Measurements from ENCODE around the gene SREBF1. TPM values are rescaled to one million over a fixed set of nuclear protein-coding genes. Genes with fewer than 3 reads are reported as not detected.
A peak's percentile ranks its signal among the peaks of the same experiment; 100 is the strongest.

The SREBF1 gene
- total RNA-seq, 2 donors from 2014 or later: 67.2 to 103 TPM

DNA sequence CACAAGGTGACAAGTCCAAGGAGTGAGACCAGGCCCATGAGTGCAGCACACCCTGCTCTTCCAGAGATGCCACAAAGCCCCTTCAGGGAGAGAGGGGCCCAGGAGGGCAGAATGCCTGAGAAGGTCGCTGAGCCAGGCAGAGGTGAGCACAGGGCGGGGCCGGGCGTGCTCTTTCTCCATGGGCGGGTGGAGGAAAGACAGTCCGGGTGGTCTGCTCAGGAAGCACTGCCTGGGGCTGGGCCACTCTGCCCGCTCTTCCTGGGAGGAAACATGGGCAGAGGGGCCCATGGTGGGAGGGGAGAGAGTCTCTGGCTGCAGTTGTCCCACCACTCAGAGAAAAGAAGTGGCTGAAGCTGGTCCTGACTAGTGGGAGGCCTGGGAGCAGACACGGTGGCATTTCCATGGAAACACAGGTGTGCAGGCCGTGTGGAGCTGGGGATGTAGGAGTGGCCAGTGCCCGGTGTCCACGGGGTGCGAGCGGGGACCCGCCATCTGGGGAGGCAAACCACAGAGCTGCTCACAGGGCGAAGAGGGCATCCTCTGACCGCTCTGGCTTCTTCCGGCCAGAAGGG is 10.4 kb upstream of the SREBF1 start:
- H3K36me3 Mint-ChIP-seq: peaks cover 7 to 14% of the 10 kb centered on the region in 2 donors
- no peak for ATAC-seq
- peak overlapping the region; percentile 29 to 83 for H3K27ac Mint-ChIP-seq
- DNase-seq (ENCODE audit: low spot score in 2 of 2): no peak
- no peaks in the 10 kb centered on the region for H3K9me3 Mint-ChIP-seq

DNA sequence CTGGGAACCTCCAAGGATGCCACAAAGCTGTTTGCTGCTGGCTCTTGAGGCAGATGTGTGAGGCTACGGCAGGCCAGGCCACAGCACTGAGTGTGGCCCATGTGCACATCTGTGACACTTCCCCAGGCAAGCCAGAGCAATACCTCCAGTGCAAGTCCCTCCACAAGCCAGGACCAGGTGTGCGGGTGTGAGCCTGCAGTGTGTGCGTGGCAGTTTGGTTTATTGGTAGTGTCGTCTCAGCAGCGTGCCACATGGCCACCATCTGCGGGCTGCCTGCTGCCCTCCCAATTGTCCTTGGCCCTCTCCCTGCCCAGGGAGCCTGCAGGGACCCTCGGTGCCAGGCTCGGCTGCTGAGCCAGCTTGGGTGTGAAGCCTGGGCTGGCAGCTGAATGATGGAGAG is 9.9 kb upstream of the SREBF1 start:
- ATAC-seq (no peak), DNase-seq (ENCODE audit: low spot score in 2 of 2) (no peak)
- Mint-ChIP-seq H3K36me3 (peaks cover 1 to 9% of the 10 kb centered on the region in 2 donors), H3K9me3 (no peaks in the 10 kb centered on the region), H3K27ac (peak overlapping the region; percentile 61 to 83)

DNA sequence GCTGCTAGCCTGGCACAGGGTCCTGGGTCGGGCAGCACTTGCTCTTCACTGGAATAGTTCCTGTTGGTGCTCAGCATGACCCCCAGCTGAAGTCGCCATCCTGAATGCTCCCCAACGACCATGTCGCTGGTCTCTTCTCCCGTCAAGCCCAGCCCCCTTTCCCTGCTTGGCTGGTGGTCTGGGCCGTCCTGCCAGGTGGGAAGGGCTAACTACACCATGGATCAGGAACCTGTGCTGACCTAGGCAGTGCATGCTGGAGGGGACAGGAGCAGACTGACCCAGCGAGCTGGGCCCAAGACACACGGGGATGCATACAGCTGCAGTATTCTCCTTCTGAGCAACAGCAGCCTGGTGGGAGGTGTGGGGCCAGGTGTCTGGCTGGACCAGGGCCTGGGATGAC is 9.2 kb upstream of the SREBF1 start:
- ATAC-seq: no peak

DNA sequence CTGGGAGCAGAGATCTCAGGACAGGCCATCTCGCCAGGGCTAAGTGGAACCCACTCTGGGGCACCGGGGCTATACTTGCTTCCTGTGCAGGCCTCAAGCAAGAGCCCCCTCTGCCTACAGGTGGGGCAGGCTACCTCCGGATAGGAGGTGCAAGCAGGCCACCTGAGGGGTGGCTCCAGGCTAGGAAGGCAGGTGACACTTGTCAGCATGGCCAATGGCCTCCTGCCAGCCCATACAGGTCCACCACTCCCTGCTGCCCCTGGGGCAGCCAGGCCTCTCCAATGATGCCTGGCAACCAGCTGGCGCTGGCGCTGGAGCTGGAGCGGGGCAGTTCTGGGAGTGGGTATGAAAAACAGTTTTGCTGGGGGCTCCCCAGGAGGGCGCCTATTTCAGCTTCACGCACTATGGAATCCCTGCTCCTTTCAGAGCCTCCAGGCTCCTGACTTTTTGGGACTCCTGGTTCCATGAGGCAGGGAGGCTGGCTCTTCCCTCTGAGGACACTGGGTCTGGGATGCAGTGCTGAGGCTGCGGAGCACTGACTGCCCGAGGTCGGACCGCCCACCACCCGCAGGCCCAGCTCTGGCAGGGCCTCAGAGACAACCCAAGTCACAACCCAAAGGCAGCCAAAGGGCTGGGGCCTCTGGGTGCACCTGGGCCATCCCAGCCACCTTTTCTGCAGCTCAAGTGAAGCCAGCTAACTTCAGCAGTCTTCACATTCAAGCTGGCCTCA is 8.4 kb upstream of the SREBF1 start:
- no peaks in the 10 kb centered on the region for H3K9me3 Mint-ChIP-seq
- ATAC-seq (no peak), DNase-seq (ENCODE audit: low spot score in 2 of 2) (no peak)
- H3K36me3 Mint-ChIP-seq: peaks cover 0 to 3% of the 10 kb centered on the region in 2 donors
- H3K27ac Mint-ChIP-seq: no peak overlapping the region

More for the DNA sequence above, 9.2 kb upstream of the SREBF1 start:
- no peaks in the 10 kb centered on the region for H3K9me3 Mint-ChIP-seq
- DNase-seq (ENCODE audit: low spot score in 2 of 2): no peak
- H3K36me3 Mint-ChIP-seq: peaks cover 0 to 7% of the 10 kb centered on the region in 2 donors
- peak overlapping the region; percentile 61 to 83 for H3K27ac Mint-ChIP-seq

DNA sequence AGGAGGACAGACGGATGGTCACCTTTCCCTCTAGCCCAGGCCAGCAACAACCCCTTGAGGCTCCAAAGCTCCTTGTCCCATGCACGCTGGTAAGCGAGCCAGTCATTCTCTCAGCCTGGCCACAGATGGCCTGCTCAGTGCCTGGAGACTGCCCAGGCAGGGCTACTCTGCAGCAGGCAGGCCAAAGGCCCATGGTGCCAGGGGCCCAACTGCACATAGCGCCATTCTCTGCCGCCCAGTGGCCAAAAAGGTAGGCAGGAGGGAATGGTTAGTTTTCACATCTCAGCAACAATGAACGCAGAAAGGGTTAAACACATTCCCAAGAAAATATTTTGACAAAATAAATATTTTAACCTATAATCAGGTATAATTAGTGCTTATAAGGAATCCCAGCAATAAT is 7.7 kb upstream of the SREBF1 start:
- H3K36me3 Mint-ChIP-seq: no peaks in the 10 kb centered on the region
- no peak for DNase-seq (ENCODE audit: low spot score in 2 of 2)
- ATAC-seq: no peak
- no peak overlapping the region for H3K27ac Mint-ChIP-seq
- H3K9me3 Mint-ChIP-seq: no peaks in the 10 kb centered on the region

DNA sequence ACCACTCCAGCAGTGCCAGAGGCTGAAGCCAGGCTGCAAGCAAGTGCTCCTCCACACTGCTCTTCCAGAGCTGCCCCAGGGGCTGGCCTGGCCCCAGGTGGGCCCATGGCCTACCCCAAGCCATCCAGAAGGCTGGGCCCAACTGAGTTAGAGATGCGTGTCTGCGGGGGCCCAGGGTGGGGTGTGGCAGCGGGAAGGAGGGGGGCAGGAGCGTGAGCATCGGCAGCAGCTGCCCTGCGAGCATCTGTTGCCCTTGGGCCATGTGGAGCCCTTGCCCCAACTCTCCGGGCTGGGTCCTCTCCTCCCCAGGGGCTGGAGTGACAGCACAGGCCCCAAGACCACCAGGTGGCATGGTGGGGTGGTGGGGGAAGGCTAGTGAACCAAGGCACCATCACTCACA is 7.3 kb upstream of the SREBF1 start:
- Mint-ChIP-seq H3K9me3 (no peaks in the 10 kb centered on the region), H3K36me3 (no peaks in the 10 kb centered on the region), H3K27ac (no peak overlapping the region)
- DNase-seq (ENCODE audit: low spot score in 2 of 2) (no peak), ATAC-seq (no peak)

DNA sequence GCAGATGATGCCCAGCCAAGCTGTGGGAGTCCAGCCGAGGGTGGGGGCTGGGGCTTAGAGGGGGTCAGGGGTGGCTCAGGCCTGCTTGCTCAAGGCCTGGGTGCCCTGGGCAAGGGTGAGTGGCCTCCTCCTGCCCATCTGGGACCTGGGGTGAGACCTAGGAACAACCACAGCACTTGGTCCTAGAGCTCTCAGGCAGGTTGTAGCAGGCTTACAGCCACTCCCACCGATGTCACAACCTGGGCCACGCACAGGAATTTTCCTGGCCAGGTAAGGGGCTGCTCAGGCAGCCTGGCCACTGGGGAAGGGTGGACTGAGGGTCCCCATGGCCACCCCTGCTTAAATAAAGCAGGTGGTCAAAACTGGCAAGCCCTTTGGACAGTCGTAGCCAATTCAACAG is 6.3 kb upstream of the SREBF1 start:
- H3K9me3 Mint-ChIP-seq: no peaks in the 10 kb centered on the region
- no peaks in the 10 kb centered on the region for H3K36me3 Mint-ChIP-seq

DNA sequence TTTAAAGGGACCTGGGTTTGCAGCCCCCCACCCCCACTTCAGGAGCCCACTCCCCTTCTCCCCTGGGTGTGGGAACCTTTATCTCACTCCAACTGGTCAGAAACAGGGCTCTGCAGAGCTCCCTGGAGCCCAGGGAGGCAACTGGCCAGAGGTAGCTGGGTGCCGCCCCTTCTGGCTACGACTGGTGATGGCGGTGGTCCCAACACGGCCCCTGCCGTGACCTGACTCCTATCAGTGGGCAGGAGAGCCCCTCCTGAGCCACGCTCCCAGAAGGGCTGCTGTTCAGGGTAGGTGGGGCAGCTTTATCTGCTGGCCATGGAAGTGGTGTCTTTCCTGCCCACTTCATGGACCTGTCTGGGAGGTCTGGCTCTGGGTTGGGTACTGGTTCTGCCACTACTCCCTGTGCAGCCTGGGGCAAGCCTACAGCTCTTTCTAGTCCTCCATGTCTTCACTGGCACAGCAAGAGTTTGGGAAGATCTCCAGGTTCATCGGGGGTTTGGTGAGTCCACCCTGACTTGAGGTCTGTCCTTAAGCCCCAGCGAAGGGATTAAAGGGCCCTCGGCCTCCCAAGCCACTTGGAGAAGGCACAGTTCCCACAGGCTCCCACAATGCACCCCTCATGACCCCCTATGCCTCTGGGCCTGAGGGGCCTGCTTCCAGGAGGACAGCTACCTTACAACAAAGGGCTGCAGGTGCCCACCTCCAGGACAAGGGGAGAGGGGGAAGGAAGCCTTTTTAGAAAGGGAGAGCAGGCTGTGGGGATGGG is 5.5 kb upstream of the SREBF1 start:
- no peak for ATAC-seq
- no peaks in the 10 kb centered on the region for H3K9me3 Mint-ChIP-seq
- no peaks in the 10 kb centered on the region for H3K36me3 Mint-ChIP-seq
- peak overlapping the region in 1 of 2 donors; percentile 26 for H3K27ac Mint-ChIP-seq
- no peak for DNase-seq (ENCODE audit: low spot score in 2 of 2)

More for the DNA sequence above, 6.3 kb upstream of the SREBF1 start:
- DNase-seq (ENCODE audit: low spot score in 2 of 2) (no peak), ATAC-seq (no peak)
- no peak overlapping the region for H3K27ac Mint-ChIP-seq

DNA sequence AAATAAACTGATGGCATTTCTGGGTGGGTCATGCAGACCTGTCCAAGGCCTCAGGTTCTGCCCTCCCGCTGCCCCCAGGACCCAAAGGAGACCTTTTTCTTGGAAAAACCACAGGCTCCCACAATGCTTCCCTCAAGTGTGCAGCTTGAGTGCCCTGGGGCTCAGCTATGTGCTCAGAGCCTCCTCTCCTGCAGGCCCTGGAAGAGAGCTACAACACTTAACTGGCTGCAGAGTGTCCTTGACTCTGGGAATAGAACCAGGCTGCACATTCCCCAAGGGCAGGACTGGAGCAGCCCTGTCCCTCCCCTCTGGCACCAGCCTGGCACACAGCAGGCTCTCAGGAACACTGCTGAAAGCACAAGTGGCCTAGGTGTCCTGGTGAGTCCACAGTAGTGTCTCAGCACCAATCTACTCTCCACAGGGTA is 4.8 kb upstream of the SREBF1 start:
- Mint-ChIP-seq H3K36me3 (no peaks in the 10 kb centered on the region), H3K27ac (peak overlapping the region in 1 of 2 donors; percentile 26)
- no peak for ATAC-seq

DNA sequence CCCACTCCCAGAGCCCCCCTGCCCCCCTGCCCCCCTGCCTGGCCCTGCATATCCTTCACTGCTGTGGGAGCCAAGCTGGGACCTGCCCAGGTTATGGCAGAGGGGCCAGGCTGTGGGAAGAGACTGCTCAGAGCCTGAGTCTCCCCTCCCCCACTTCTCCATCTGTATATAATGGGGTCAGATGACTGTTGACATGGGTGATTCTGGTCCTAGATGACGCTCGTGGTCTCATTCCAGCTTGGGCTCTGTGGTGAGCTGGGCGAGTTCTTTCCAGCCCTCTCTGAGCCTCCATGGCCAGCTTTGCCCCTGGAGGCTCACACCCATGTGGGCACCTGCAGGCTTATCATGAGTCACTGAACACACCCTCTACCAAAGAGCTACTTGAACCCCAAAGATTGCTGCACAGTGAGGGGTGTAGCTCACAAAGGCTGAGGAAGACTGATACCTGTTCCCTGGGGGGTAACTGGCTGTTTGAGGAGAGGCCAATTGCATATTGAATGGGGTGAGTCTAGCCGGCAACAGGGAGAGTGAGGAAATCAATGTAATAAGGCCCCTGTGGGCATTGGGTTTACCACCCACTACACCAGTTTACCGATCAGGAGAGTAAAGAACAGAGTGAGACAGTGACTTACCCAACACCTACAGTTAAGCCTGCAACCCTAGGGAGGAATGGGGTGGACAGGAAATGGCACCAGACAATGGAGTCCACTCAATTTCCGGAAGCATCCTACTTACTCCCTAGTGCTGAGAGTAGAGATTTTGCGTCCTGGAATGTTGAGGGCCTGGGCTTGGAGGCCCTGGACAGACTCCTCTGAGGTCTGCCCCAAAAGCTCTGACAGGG is 4.2 kb upstream of the SREBF1 start:
- H3K9me3 Mint-ChIP-seq: peaks cover 0 to under 1% of the 10 kb centered on the region in 2 donors
- peak overlapping the region; percentile 83 to 87 for H3K27ac Mint-ChIP-seq
- H3K36me3 Mint-ChIP-seq: peaks cover 1 to 2% of the 10 kb centered on the region in 2 donors
- DNase-seq (ENCODE audit: low spot score in 2 of 2): no peak
- ATAC-seq: no peak

More for the DNA sequence above, 4.8 kb upstream of the SREBF1 start:
- H3K9me3 Mint-ChIP-seq: no peaks in the 10 kb centered on the region
- DNase-seq (ENCODE audit: low spot score in 2 of 2): no peak

DNA sequence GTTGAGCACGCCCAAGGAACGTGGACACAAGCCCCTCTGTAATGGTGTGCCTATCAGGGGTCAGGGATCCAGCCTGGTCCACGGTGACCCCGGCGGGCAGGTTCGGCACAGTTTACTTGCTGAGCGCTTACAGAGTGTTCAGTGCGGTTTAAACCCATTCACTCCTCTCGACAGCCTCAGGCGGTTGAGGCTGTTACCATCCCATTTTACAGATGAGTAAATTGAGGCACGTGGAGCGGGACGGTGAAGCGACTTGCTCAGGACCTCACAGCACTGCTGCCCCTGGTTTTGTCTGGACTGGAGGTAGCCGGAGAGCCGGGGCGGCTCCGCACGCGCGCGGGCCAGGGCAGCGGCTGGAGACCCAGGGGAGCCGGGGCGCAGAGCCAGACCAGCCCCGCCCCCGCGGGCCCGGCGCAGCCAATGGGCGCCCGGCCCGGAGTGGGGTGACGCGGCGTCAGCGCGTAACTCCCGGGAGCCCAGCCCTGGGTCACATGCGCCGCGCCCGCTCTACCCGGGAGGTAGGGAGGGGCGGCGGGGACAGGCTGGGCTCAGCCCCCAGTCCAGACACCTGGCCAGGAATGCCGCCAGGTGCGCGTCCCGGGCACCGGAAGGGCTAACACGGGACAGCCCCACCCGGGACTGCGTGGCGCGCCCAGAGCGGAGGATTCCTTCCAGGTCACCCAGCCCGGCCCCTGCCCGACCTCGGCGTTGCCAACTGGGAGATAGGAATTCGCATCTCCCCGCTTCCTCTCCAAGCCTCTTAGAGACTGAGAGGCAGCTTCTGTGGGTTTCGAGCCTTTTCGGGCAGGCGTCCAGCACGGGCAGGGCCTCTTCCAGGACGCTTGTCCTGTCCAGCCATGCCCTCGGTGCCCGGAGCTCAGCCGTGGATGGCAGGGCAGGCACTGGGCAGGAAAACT is 3.3 kb upstream of the SREBF1 start:
- DNase-seq (ENCODE audit: low spot score in 2 of 2) (peak; percentile 86 to 87), ATAC-seq (peak; percentile 73 to 74)
- Mint-ChIP-seq H3K36me3 (peaks cover 6 to 7% of the 10 kb centered on the region in 2 donors), H3K27ac (peak overlapping the region; percentile 83 to 87), H3K9me3 (peaks cover 0 to 3% of the 10 kb centered on the region in 2 donors)

DNA sequence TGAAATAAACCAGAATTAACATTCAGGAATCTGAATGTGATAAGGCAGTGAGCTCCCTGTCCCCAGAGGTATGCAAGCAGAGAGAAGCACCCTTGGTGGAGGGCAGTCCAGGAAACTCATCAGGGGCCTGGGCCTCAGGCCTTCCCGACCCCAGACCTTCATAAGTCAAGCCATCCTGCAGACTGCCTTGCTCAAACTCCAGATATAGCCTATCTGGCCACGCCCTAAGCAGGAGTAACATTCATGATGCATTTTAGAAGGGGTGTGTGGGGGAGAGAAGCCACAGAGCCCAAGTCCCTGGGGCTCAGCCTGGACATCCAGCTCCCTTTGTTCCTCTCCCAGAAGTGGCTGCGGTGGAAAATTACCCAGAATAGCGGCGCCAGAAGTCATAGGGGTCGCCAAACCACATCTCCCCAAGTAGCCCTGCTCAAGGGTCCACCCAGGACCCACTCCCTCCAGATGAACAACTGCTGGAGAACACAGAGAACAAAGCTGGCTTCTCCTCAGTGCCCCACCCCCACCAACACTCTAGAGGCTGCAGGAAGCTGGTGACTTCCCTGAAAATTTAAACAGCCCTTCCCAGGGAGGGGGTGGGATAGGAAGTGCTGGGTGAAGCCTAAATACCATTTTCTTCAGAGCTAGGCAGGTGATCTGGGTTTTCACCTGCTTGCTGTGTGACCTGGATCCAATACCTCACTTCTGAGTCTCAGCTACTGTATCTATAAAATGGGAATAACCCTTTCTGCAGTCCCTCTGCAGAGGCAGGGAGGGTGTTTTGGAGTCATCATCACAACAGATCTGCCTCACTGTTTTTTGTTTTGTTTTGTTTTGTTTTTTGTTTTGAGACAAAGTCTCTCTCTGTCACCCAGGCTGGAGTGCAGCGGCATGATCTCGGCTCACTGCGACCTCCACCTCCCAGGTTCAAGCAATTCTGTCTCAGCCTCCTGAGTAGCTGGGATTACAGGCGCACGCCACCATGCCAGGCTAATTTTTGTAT is 1.5 kb upstream of the SREBF1 start:
- Mint-ChIP-seq H3K27ac (peak overlapping the region in 1 of 2 donors; percentile 99), H3K9me3 (peaks cover 0 to 7% of the 10 kb centered on the region in 2 donors), H3K36me3 (peaks cover 14% of the 10 kb centered on the region in 2 donors)
- no peak for ATAC-seq
- DNase-seq (ENCODE audit: low spot score in 2 of 2): no peak

DNA sequence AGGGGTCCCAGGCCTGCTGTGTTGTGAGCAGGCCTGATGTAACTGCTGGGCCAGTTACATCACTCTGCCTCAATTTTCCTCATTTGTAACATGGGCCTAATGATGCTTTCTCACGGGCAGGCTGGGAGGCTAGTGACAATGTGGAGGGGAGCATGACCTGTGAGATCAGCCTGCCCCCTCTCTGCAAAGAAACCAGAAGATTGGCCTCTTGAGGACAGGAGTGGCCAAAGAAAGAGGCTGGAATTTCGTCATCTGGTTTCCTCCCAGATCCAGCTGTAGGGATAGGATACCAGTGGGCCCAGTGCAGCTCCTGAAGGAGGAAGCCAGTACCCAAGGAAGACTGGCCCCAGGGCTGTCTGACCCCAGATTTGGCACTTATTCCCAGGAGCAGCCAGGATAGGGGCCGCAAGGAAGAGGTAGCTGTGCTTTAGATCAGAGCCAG is 615 bp upstream of the SREBF1 start:
- DNase-seq (ENCODE audit: low spot score in 2 of 2) (no peak), ATAC-seq (no peak)
- Mint-ChIP-seq H3K9me3 (peaks cover 0 to 7% of the 10 kb centered on the region in 2 donors), H3K27ac (peak overlapping the region; percentile 90 to 99), H3K36me3 (peaks cover 14% of the 10 kb centered on the region in 2 donors)

DNA sequence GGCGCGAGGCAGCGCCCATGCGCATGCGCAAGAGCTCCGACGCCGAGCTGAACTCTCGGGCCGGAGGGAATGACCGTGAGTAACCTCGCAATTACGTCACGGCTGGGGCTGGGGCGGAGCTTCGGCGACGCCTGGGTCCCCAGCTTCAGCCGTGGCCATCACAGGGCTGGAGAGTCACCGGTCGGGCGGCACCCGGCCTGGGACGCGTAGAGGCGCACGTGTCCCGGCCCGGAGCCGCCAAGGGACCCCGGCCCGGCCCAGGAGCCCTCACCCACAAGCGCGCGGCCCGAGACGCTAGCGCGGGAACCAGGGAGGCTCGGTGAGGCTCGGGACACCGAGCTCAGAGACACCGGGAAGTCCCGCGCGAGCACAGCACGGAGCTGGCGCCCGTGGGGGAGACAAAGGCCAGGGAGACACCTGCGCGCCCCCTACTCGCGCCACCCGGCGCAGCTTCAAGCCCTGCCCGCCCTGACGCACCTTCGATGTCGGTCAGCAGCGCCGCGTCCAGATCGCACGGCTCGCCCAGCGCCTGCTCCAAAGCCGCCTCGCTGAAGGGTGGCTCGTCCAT is 452 bp downstream of the SREBF1 start:
- peaks cover 0 to 7% of the 10 kb centered on the region in 2 donors for H3K9me3 Mint-ChIP-seq
- H3K36me3 Mint-ChIP-seq: peaks cover 14% of the 10 kb centered on the region in 2 donors
- H3K27ac Mint-ChIP-seq: peak overlapping the region; percentile 90 to 97
- DNase-seq (ENCODE audit: low spot score in 2 of 2) (peak; percentile 96 to 98), ATAC-seq (peak; percentile 72 to 80)
